Neural cell (in vitro differentiated cells): ENCODE measurements around the gene MYO7B.

Experiments used
- CTCF ChIP-seq: fragments of 450-650 bp; IDR thresholded peaks from 2 replicates; pipeline ENCODE4 v1.5.1; 2014; ENCODE audit warnings: antibody characterized with exemption, mild to moderate bottlenecking, moderate library complexity; ENCODE audit not compliant: poor library complexity, severe bottlenecking
- EZH2 ChIP-seq: fragments of 200-600, 300-800 bp; shearing (Covaris generic), sonication (generic); IDR thresholded peaks from 2 replicates; pipeline ENCODE4 v1.6.1; 2014; ENCODE audit warnings: antibody characterized with exemption, low read length, borderline replicate concordance, mild to moderate bottlenecking; ENCODE audit not compliant: insufficient read depth, poor library complexity, severe bottlenecking
- POLR2AphosphoS5 ChIP-seq: IDR thresholded peaks from 2 replicates; pipeline ENCODE4 v1.6.1; 2012

DNA sequence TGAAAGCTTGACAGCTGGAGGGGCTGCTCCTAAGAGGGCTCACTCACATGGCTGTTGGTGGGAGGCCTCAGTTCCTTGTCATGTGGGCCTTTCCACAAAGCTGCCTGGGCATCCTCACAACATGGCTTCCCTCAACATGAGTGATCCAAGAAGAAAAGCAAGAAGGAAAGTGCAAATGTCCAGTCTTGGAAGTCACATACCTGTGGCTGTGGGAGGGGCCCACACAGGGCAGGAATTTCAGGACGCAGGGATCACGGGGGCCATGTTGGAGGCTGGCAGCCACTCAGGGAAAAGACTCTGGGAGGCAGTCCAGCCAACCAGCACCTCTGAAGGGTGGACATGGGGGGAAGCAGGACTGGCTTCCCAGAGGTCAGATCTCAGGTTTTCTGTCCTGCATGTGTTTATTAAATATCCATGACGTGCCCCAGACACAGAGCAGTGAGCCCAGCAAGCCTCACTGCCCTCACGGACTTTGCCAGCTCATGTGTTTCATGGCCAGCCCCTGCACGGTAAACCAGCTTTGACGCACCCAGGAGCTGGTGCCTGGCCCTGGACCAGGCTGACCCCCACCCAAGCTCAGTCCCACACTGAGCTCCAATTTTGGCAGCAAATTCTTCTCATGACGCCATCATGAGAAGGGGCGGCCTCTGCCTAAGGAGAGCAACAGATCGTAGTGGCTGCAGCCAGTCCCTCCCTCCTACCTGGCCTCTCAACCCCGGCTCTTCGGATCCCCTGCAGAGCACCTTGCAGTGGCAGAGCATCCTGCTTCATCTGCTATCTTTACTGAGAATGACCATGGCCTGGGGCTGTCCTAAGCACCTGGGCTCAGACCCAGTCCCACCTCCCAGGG lies 75.8 kb downstream of the MYO7B start:
- TF ChIP-seq CTCF: no peak
- no peak for TF ChIP-seq POLR2AphosphoS5
- TF ChIP-seq EZH2: no peak
